Inferior parietal cortex (tissue), 1 donor: ENCODE data around the gene PRDM11.

Experiments
- DNase-seq: peaks from one replicate; pipeline ENCODE4 v3.0.0-alpha.2; 2016; ENCODE audit errors: extremely low spot score

The PRDM11 gene

GRCh38 chr11:45157247-45158209 is 11.1 kb downstream of the PRDM11 start:
- DNase-seq, result no peak

DNA sequence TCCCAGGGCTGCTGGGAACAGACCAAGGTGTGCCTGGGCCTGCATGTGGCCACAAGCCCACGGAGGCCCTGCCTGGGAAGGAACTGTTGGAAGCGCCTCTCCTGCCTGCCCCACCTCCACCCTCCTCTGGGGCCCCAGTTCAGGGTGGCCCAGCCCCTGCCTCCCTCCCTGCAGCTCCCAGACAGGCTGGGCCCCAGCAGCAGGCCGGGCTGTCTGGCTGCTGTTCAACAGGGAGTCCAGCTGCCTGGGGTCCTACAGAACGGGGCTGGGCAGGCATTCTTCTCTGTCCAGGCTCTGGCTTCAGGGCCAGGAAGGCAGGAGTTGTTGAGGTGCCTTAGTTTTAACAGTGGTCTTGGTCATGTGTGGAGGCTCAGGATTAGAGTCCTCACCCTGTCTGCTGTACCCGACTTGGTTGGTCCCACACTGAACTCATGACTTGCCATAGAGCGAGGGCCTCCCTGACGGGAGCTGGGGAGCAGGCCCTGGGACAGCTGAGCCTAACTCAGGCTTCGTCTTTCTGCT is 11.8 kb downstream of the PRDM11 start:
- DNase-seq, result no peak

GRCh38 chr11:45158891-45159605 is 12.6 kb downstream of the PRDM11 start:
- DNase-seq, result no peak

DNA sequence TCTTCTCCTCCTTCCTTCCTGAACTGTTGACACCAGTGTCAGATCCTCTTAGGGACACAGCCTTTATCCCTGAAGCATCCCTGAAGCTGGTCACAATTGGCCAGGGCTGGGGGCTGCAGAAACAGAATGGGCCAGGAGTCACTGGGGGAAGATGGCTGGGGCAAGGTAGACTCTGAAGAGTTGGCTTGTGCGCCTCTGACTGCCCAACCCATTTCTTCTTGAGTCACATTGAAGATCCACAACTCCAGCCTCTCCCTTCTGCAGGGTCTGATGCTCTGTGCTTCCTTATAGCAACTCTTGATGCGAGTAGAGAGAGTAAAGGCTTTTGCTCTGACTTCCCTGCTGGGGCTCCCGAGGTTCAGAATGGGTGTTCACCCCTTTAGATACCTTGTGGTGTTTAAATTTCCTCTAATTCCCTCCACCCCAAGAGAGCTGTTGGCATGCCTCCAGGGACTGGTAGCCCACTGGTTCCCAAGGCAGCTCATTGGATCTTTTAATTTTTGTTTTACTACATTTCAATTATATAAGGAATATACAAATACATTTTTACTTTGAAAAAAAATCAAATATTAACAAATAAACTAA is 13.4 kb downstream of the PRDM11 start:
- DNase-seq, result no peak

DNA sequence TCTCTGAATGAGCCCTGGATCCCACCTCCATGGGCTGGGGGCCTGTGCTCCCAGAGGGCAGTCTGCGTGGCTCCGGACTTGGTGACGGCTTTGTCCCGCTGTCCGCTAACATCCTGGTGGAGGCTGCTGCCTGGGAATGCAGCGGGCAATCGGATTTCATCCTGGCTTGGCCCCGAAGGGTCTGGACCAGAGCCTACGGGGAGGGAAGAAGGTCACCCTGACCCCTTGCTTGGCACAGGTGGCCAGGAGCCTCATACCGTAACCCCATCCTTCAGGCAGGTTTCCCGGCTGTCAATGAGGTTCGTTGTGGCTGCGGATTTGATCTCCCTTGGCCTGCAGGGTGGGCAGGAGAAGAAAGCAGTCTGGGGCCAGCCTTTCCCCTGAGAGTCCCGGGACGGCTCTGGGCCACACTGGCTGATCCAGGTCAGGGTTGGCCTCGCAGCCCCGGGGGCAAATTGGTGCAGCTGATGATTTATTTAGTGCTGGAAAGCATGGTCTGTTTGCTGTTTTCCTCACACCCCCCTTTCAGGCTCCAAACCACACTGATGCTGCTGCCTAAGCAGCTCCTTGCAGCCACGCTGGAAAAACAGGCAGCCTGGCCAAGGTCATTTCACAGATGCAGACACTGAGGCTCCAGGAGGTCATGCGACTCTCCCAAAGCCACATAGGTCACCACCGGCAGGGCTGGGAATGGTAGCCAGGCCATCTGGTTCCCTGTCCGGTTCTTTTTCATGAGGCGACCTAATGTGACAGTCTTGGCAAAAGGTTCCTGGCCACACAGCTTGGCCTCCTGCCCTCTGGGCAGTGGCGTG is 15.0 kb downstream of the PRDM11 start:
- DNase-seq, result no peak

GRCh38 chr11:45162064-45162375 is 15.6 kb downstream of the PRDM11 start:
- DNase-seq, result no peak

DNA sequence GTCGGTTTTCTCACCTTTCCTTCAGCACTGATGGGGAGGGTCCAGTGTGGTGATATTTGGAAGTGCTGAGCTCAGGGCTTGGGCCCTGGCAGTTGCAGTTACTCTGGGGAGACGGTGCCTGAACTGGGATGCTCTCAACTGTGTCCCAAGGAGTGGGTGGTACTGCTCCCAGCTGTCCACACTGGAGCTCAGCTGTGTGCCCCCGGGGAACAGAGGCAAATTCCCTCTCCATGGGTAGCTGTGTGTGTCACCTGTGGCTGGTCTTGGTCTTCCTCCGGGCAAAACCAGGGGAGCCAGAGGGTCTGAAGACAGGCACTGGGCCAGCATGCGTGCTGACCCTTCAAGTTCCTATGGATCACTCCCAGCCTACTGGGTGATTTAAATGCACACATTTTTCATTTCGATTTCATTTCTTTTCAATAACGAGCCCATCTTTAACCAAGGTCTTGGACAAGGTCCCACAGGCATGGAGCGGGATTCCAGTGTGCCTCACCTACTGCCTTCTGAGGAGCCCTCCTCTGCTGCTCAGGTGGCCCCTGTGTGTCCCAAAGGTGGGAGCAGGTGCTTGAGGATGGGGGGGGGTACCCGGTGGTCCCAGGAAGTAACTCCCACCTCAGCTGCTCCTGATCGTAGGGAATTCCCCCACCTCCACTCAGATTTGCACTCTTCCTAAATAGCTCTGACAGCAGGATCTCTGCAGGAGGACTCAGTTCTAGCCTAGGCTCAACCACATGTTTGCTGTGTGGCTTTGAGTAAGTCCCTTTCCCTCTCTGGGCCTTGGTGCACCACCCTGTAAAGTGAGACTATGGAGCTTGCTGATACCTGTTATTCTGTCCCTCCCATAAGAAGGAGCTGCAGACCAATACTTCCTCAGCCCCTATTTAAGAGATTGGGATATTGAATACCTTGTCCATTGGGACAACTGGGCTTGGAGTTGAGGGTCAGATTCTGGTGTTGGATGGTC is 16.8 kb downstream of the PRDM11 start:
- DNase-seq, result no peak

DNA sequence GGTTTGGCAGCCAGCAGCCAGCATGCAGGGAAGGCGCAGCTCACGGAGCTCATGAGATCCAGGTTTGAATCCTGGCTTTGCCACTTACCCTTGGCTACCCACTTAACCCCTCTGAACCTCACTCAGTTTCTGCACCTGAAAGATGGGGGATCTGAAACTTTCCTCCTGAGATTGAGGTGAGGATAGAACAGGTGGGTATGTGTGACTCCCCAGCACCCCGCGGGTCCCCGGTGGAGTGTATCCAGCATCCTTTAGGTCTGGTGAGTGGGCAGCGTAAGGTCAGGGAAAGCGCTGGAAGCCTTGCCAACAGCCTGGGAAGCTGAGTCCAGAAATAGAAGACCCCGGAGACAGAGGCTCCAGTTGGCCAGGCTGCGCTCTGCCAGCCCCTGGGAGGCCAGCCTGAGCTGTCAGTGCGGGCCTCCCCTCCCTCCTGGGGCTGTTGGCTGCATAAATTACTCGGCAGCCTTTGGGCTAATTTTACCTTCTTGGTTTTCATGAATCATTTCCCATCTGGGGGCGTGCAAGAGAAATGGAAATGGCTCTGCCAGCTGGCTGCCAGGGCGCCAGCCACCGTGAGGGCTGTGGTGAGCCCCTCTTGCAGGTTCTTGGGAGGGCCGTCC is 17.6 kb downstream of the PRDM11 start:
- peak; percentile 62 for DNase-seq

DNA sequence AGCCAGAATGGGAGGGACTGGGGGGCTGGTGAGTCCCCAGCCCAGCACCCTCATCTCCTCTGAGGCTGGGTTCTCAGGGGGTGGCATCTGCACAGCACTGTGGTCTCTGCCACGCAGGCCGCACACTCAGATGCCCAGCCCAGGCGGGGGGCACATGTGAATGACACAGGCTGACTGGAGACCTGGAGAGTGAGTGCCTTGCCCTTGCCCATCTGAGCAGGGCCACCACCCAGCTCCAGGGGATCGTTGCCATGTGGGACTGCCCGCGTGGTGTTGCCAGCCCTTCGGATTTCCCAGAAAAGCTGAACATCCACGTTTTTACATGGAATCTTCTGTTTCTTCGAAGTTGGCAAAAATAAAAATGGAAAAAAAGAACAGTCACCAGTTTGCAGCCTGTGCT is 18.9 kb downstream of the PRDM11 start:
- DNase-seq, result no peak

DNA sequence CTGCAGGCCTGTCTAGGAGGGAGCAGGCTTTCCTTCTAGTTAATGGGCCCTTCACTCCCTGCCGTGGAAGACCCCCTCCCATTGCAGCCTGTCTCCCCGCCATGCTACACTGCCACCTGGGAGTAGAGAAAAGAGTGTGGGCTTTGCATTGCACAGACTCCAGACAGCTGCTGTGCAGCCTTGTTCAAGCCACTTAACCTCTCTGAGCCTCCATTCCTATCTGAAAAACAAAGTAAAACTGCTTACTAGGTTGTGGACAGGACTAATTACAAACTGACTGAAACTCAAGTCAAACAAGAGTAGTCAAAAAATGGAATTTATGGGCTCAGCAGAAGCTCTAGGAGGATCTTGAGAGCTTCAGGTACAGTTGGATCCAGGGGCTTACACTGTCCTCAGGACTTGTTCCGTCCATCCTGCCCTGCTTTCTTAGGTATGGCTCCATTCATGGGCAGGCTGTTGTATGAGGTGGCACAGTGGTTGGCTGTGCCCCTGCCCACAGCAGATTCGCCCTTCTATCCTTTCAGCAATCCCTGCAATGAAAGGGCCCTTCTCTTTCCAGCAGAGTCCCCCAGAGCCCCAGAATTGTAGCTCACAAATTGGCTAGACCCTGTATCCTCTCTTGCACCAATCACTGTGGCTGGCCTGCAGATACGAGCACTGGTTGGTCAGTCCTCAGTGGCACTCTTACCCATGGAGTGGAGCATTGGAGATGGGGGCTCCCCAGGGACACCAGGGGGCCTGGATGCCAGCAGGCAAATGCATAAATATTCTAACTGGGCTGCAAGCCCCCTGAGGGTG is 19.6 kb downstream of the PRDM11 start:
- no peak for DNase-seq

- DNase-seq, result no peak
These were observed 20.1 kb downstream of the PRDM11 start for GRCh38 chr11:45166604-45166897.

DNA sequence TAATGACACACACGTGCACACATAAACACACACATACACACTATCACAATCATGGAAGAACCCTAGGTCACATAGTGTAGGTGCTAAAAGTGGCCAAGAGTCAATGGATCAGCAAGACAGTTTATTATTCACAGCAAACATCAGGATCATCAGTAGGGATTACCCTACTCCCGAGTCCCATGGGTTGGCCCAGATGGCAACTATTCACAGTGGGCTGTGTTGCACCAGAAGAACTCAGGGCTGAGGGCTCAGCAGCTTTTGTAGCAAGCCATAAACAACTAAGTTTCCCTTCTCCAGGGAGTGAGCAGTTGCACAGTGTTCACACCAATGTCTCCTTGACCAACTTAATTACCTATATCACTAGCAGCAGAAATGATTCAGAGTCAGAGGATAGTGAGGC is 20.8 kb downstream of the PRDM11 start:
- DNase-seq, result no peak

DNA sequence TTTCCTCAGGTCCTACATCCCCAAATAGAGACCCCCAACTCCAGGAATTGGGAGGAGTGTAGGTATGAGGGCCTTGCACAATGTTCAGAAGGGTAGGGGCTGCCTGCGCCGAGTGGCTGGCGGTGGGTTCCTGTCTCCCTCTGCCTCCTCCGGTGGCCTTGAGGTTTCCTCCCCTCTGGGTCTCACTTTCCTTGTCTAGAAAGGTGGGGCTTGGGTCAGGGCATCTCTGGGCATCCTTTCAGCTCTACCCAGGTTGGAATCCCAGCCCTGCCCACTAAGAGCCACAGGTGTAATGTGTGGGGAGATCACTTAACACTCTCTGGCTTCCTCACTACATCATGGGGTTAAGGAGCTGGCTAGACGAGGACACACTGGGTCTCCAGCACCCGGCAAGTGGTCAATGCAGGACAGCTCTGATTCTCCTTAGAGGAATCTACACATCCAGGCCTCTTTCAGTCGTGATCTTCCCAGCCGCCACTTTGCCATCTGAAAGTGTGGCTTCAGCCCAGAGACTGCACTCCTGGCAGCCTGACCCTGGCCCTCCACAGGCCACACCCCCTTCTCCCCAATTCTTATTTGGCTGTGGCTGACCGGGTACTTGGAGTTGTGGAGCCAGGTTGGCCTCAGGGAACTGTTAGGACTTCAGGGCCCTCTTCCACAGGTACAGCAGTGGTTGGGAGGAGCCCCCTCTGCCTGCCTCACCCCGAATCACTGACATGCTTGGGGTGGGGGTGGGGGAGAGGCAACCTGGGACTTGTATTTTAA is 22.1 kb downstream of the PRDM11 start:
- DNase-seq, result no peak

- no peak for DNase-seq
These were observed 23.1 kb downstream of the PRDM11 start for GRCh38 chr11:45169310-45170072.

GRCh38 chr11:45170484-45170883 is 24.0 kb downstream of the PRDM11 start:
- no peak for DNase-seq

DNA sequence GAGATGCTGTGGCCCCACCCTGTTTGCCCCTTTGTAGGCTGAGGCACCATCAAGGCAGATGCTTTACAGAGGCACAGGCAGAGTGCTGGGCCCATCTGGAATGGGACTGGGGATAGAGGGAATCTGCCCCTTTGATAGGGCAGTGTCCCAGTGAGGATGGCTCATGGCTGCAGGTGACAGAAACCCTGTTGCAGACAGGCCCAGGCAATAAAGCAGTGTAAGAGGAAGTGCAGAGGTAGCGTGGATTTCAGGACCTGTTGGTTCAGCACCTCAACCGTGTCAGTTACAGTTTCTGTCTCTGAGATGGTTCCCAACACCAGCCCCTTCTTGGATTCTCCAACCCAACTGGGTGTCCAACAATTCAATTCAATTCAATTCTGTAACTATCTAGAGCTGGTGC is 25.1 kb downstream of the PRDM11 start:
- no peak for DNase-seq

GRCh38 chr11:45173064-45173463 is 26.6 kb downstream of the PRDM11 start:
- no peak for DNase-seq
